Mesenchymal stem cell (in vitro differentiated cells and primary cell): Measurements from ENCODE around the gene FGF3.

Experiments
- DNase-seq: peaks from one replicate; pipeline ENCODE4 v3.0.0-alpha.2; 2013
- H2AFZ ChIP-seq: one replicate; pipeline ENCODE4 v1.6.1; 2013; ENCODE audit warnings: low read depth, mild to moderate bottlenecking, control low read depth, inconsistent platforms, low read length, moderate library complexity
- H2AK5ac ChIP-seq: 2 replicates; pipeline ENCODE4 v1.6.1; 2013; ENCODE audit warnings: low read length, moderate library complexity, mild to moderate bottlenecking, inconsistent platforms; ENCODE audit not compliant: severe bottlenecking
- H2BK120ac ChIP-seq: one replicate; pipeline ENCODE4 v1.6.1; 2013; ENCODE audit warnings: low read depth, mild to moderate bottlenecking, inconsistent platforms, low read length, moderate library complexity
- H2BK12ac ChIP-seq, 2 experiments: one replicate each; pipeline ENCODE4 v1.6.1; 2013; ENCODE audit warnings: inconsistent platforms in 2 of 2, low read length in 2 of 2, mild to moderate bottlenecking in 2 of 2, moderate library complexity in 2 of 2, control low read depth in 1 of 2
- H2BK15ac ChIP-seq: one replicate; pipeline ENCODE4 v1.6.1; 2013; ENCODE audit warnings: mild to moderate bottlenecking, low read depth, inconsistent platforms; ENCODE audit not compliant: poor library complexity, severe bottlenecking
- H2BK5ac ChIP-seq: 2 replicates; pipeline ENCODE4 v1.6.1; 2013; ENCODE audit warnings: low read depth, mild to moderate bottlenecking, low read length, control low read depth, inconsistent platforms; ENCODE audit not compliant: poor library complexity, severe bottlenecking
- H3K14ac ChIP-seq, 2 experiments: one replicate each; pipeline ENCODE4 v1.6.1; 2013; ENCODE audit warnings: inconsistent platforms in 2 of 2, low read length in 2 of 2, control low read depth in 1 of 2, mild to moderate bottlenecking in 1 of 2, moderate library complexity in 1 of 2
- H3K18ac ChIP-seq, 2 experiments: one replicate each; pipeline ENCODE4 v1.6.1; 2013; ENCODE audit warnings: inconsistent platforms in 2 of 2, low read length in 2 of 2, control low read depth in 1 of 2, low read depth in 1 of 2, mild to moderate bottlenecking in 1 of 2
- H3K23ac ChIP-seq, 2 experiments: one replicate each; pipeline ENCODE4 v1.6.1; 2013; ENCODE audit warnings: inconsistent platforms in 2 of 2, low read length in 2 of 2, mild to moderate bottlenecking in 2 of 2, moderate library complexity in 2 of 2, control low read depth in 1 of 2
- H3K27ac ChIP-seq: 2 replicates; pipeline ENCODE4 v1.5.1; 2013; ENCODE audit warnings: mild to moderate bottlenecking, moderate library complexity, low read length, control low read depth, inconsistent platforms; ENCODE audit not compliant: poor library complexity, severe bottlenecking
- H3K27me3 ChIP-seq, 2 experiments: 2 replicates each; pipeline versions ENCODE4 v1.6.1 to v1.7.0; 2013; ENCODE audit warnings: low read length in 2 of 2, mild to moderate bottlenecking in 2 of 2, moderate library complexity in 2 of 2, control low read depth in 1 of 2, inconsistent platforms in 1 of 2; ENCODE audit not compliant: control insufficient read depth in 1 of 2, insufficient read depth in 1 of 2
- H3K36me3 ChIP-seq, 2 experiments: 2 replicates each; pipeline versions ENCODE4 v1.6.1 to v1.7.0; 2013; ENCODE audit warnings: low read length in 2 of 2, control low read depth in 1 of 2, inconsistent platforms in 1 of 2, low read depth in 1 of 2, mild to moderate bottlenecking in 1 of 2; ENCODE audit not compliant: insufficient read depth in 2 of 2, control insufficient read depth in 1 of 2
- H3K4ac ChIP-seq, 2 experiments: one replicate each; pipeline ENCODE4 v1.6.1; 2013; ENCODE audit warnings: inconsistent platforms in 2 of 2, low read length in 2 of 2, mild to moderate bottlenecking in 2 of 2, moderate library complexity in 2 of 2, control low read depth in 1 of 2, low read depth in 1 of 2
- H3K4me1 ChIP-seq: 2 replicates; pipeline ENCODE4 v1.6.1; 2013; ENCODE audit warnings: low read depth, low read length, control low read depth; ENCODE audit not compliant: control insufficient read depth, insufficient read depth
- H3K4me2 ChIP-seq: 2 replicates; pipeline ENCODE4 v1.6.1; 2013; ENCODE audit warnings: low read length, mild to moderate bottlenecking, inconsistent platforms; ENCODE audit not compliant: poor library complexity, severe bottlenecking
- H3K4me3 ChIP-seq, 2 experiments: 2 replicates each; pipeline versions ENCODE4 v1.5.1 to v1.7.0; 2013; ENCODE audit warnings: low read length in 2 of 2, mild to moderate bottlenecking in 2 of 2, control low read depth in 1 of 2, low read depth in 1 of 2; ENCODE audit not compliant: insufficient read depth in 1 of 2
- H3K79me1 ChIP-seq: replicated peaks from 2 replicates; pipeline ENCODE4 v1.6.1; 2013; ENCODE audit warnings: mild to moderate bottlenecking, control low read depth, low read length, inconsistent platforms; ENCODE audit not compliant: poor library complexity, severe bottlenecking
- H3K9ac ChIP-seq: 2 replicates; pipeline ENCODE4 v1.7.0; 2013; ENCODE audit warnings: mild to moderate bottlenecking, low read length, moderate library complexity
- H3K9me3 ChIP-seq: 2 replicates; pipeline ENCODE4 v1.7.0; 2013; ENCODE audit warnings: mild to moderate bottlenecking, low read length; ENCODE audit not compliant: control insufficient read depth
- H4K8ac ChIP-seq: one replicate; pipeline ENCODE4 v1.6.1; 2013; ENCODE audit warnings: inconsistent platforms, mild to moderate bottlenecking, low read length, moderate library complexity
- H4K91ac ChIP-seq: one replicate; pipeline ENCODE4 v1.6.1; 2013; ENCODE audit warnings: mild to moderate bottlenecking, low read length, inconsistent platforms
- WGBS: methylation state at CpG from one replicate; pipeline ENCODE4 v1.1.7; 2013; ENCODE audit warnings: mixed read lengths; 5-methylcytosine and 5-hydroxymethylcytosine counted together

Gene FGF3

GRCh38 chr11:69801513-69802335 is 17.5 kb downstream of the FGF3 start:
- DNase-seq: peak; percentile 11
- H3K4me1 ChIP-seq: peaks cover 2% of the 10 kb centered on the region
- H3K9me3 ChIP-seq: peaks cover 4% of the 10 kb centered on the region
- peaks cover 35 to 36% of the 10 kb centered on the region in 2 experiments for H3K27me3 ChIP-seq
- H4K91ac ChIP-seq: no peak overlapping the region
- H3K4me2 ChIP-seq: no peak overlapping the region
- no peaks in the 10 kb centered on the region for H3K36me3 ChIP-seq
- WGBS: 39% methylated on average over 14 of the region's 15 CpGs
- H2AFZ ChIP-seq: no peak overlapping the region
- H3K79me1 ChIP-seq: no peaks in the 10 kb centered on the region
- no peak overlapping the region for H3K14ac ChIP-seq
- H3K9ac ChIP-seq: no peak overlapping the region
- no peak overlapping the region for H2BK5ac ChIP-seq
- no peak overlapping the region for H2BK120ac ChIP-seq
- H2BK15ac ChIP-seq: no peak overlapping the region
- H3K27ac ChIP-seq: no peak overlapping the region
- no peak overlapping the region for H2BK12ac ChIP-seq
- H4K8ac ChIP-seq: no peak overlapping the region
- no peak overlapping the region for H3K4me3 ChIP-seq
- no peak overlapping the region for H2AK5ac ChIP-seq
- H3K4ac ChIP-seq: no peak overlapping the region
- no peak overlapping the region for H3K23ac ChIP-seq
- no peak overlapping the region for H3K18ac ChIP-seq

GRCh38 chr11:69800278-69800677 is 18.9 kb downstream of the FGF3 start:
- no peak overlapping the region for H4K91ac ChIP-seq
- H3K4me2 ChIP-seq: no peak overlapping the region
- H2BK12ac ChIP-seq: no peak overlapping the region
- no peak overlapping the region for H2AK5ac ChIP-seq
- peaks cover 2% of the 10 kb centered on the region for H3K4me1 ChIP-seq
- 87% methylated on average over 5 of the region's 5 CpGs for WGBS
- H3K27ac ChIP-seq: no peak overlapping the region
- no peaks in the 10 kb centered on the region for H3K79me1 ChIP-seq
- H2AFZ ChIP-seq: no peak overlapping the region
- no peak overlapping the region for H3K23ac ChIP-seq
- H3K4me3 ChIP-seq: no peak overlapping the region
- H3K9ac ChIP-seq: no peak overlapping the region
- no peaks in the 10 kb centered on the region for H3K36me3 ChIP-seq
- H2BK5ac ChIP-seq: no peak overlapping the region
- H2BK15ac ChIP-seq: no peak overlapping the region
- no peak overlapping the region for H2BK120ac ChIP-seq
- no peak overlapping the region for H4K8ac ChIP-seq
- peaks cover 30 to 35% of the 10 kb centered on the region in 2 experiments for H3K27me3 ChIP-seq
- no peak overlapping the region for H3K4ac ChIP-seq
- H3K14ac ChIP-seq: no peak overlapping the region
- H3K9me3 ChIP-seq: peaks cover 4% of the 10 kb centered on the region
- DNase-seq: no peak
- no peak overlapping the region for H3K18ac ChIP-seq

- WGBS: 27% methylated on average over 3 of the region's 3 CpGs
- peak; percentile 36 for DNase-seq
- Histone ChIP-seq H3K23ac (no peak overlapping the region), H3K4me1 (peaks cover 2% of the 10 kb centered on the region), H3K18ac (no peak overlapping the region), H2AK5ac (no peak overlapping the region), H2AFZ (no peak overlapping the region), H3K9ac (no peak overlapping the region), H3K79me1 (no peaks in the 10 kb centered on the region), H4K91ac (no peak overlapping the region), H2BK12ac (no peak overlapping the region), H2BK120ac (no peak overlapping the region), H3K27me3 (peaks cover 24 to 34% of the 10 kb centered on the region in 2 experiments), H4K8ac (no peak overlapping the region), H3K4ac (no peak overlapping the region), H2BK5ac (no peak overlapping the region), H3K4me3 (no peak overlapping the region), H3K9me3 (peaks cover 4% of the 10 kb centered on the region), H3K14ac (no peak overlapping the region), H2BK15ac (no peak overlapping the region), H3K36me3 (no peaks in the 10 kb centered on the region), H3K4me2 (no peak overlapping the region), H3K27ac (no peak overlapping the region)
These were observed 19.6 kb downstream of the FGF3 start for GRCh38 chr11:69799582-69799981.

GRCh38 chr11:69799097-69799496 is 20.1 kb downstream of the FGF3 start:
- H2AK5ac ChIP-seq: no peak overlapping the region
- H3K4me3 ChIP-seq: no peak overlapping the region
- DNase-seq: no peak
- H3K23ac ChIP-seq: no peak overlapping the region
- no peaks in the 10 kb centered on the region for H3K36me3 ChIP-seq
- 98% methylated on average over 2 of the region's 3 CpGs for whole genome bisulfite sequencing
- peaks cover 20 to 30% of the 10 kb centered on the region in 2 experiments for H3K27me3 ChIP-seq
- no peak overlapping the region for H2AFZ ChIP-seq
- H3K79me1 ChIP-seq: no peaks in the 10 kb centered on the region
- H3K4me2 ChIP-seq: no peak overlapping the region
- no peak overlapping the region for H2BK120ac ChIP-seq
- peaks cover 4% of the 10 kb centered on the region for H3K9me3 ChIP-seq
- no peak overlapping the region for H4K91ac ChIP-seq
- H3K14ac ChIP-seq: no peak overlapping the region
- H2BK15ac ChIP-seq: no peak overlapping the region
- H2BK12ac ChIP-seq: no peak overlapping the region
- H3K9ac ChIP-seq: no peak overlapping the region
- H4K8ac ChIP-seq: no peak overlapping the region
- no peak overlapping the region for H3K18ac ChIP-seq
- no peak overlapping the region for H2BK5ac ChIP-seq
- H3K4me1 ChIP-seq: peaks cover 2% of the 10 kb centered on the region
- no peak overlapping the region for H3K27ac ChIP-seq
- no peak overlapping the region for H3K4ac ChIP-seq
